Measurements from ENCODE around the gene ZFP64.

The ZFP64 gene

DNA sequence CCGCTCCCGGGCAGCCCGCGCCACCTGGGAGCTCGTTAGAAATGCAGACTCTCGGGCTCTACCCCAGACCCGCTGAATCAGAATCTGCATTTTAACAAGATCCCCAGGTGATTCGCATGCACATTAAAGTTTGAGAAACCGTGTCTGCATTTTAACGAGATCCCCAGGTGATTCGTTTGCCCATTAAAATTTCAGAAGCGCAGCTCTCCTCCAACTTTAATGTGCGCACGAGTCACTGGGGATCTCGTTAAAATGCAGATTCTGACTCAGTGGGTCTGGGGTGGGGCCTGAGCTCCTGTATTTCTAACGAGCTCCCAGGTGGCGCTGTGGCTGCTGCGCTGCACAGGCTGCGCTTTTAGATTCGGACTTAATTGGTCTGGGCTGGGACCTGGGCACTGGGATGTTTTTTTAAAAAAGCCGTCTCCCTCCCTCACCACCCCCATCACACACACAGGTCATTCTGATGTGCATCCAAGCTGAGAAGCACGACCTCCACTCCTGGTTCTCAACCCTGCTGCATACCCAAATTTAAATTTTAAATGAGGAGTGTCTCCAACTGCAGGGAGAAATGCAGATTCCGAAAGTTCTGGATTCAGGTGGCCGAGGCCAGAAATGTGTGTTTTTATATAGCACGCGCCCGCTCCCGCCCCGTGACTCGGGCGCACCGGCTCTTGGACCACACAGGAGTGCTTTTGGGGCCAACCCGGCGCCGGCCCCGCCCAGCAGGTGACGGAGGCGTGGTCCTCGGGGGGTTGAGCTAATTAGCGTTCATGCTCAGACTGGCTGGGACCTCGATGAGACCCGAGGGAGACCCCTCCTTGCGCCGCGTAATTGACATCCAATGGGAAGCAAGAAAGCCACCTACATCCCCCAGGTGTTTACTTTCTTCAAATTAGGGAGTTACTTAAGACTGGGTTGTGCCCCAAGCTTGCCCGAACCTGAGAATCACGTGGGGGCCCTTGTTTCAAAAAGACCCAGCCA is 85.8 kb downstream of the ZFP64 start (continued):
- no peak for TF ChIP-seq OVOL3 (tag by site-specific recombination; IDR thresholded peaks at IDR 0.05)
- 0 out of 2 replicates have a peak, but pooled peaks have one; percentile 13 for TF ChIP-seq ZNF843 (tag by site-specific recombination; IDR thresholded peaks at IDR 0.05)
- no peak for TF ChIP-seq ZNF132 (tag by site-specific recombination; IDR thresholded peaks at IDR 0.05; ENCODE audit: borderline replicate concordance)
- no peak for TF ChIP-seq MEIS1 (CRISPR knock-in tag; IDR thresholded peaks at IDR 0.05; ENCODE audit: borderline replicate concordance)
- no peak for TF ChIP-seq ZNF707 (tag by site-specific recombination; IDR thresholded peaks at IDR 0.05)
- TF ChIP-seq, protein P1, sequence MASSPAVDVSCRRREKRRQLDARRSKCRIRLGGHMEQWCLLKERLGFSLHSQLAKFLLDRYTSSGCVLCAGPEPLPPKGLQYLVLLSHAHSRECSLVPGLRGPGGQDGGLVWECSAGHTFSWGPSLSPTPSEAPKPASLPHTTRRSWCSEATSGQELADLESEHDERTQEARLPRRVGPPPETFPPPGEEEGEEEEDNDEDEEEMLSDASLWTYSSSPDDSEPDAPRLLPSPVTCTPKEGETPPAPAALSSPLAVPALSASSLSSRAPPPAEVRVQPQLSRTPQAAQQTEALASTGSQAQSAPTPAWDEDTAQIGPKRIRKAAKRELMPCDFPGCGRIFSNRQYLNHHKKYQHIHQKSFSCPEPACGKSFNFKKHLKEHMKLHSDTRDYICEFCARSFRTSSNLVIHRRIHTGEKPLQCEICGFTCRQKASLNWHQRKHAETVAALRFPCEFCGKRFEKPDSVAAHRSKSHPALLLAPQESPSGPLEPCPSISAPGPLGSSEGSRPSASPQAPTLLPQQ (tag by site-specific recombination; IDR thresholded peaks at IDR 0.05): no peak
- TF ChIP-seq GLI4 (tag by site-specific recombination; IDR thresholded peaks at IDR 0.05): no peak
- peak; percentile 97 for TF ChIP-seq ZNF2 (tag by site-specific recombination; IDR thresholded peaks at IDR 0.05)
- TF ChIP-seq ZNF10 (tag by site-specific recombination; IDR thresholded peaks at IDR 0.05): peak; percentile 84
- TF ChIP-seq ZNF391 (tag by site-specific recombination; IDR thresholded peaks at IDR 0.05; ENCODE audit: borderline replicate concordance, low read depth): no peak
- no peak for TF ChIP-seq ZNF248 (tag by site-specific recombination; IDR thresholded peaks at IDR 0.05)
- peak; percentile 14 for TF ChIP-seq ZNF529 (tag by site-specific recombination; IDR thresholded peaks at IDR 0.05; ENCODE audit: insufficient replicate concordance)
- TF ChIP-seq ZSCAN16 (tag by site-specific recombination; IDR thresholded peaks at IDR 0.05): no peak

DNA sequence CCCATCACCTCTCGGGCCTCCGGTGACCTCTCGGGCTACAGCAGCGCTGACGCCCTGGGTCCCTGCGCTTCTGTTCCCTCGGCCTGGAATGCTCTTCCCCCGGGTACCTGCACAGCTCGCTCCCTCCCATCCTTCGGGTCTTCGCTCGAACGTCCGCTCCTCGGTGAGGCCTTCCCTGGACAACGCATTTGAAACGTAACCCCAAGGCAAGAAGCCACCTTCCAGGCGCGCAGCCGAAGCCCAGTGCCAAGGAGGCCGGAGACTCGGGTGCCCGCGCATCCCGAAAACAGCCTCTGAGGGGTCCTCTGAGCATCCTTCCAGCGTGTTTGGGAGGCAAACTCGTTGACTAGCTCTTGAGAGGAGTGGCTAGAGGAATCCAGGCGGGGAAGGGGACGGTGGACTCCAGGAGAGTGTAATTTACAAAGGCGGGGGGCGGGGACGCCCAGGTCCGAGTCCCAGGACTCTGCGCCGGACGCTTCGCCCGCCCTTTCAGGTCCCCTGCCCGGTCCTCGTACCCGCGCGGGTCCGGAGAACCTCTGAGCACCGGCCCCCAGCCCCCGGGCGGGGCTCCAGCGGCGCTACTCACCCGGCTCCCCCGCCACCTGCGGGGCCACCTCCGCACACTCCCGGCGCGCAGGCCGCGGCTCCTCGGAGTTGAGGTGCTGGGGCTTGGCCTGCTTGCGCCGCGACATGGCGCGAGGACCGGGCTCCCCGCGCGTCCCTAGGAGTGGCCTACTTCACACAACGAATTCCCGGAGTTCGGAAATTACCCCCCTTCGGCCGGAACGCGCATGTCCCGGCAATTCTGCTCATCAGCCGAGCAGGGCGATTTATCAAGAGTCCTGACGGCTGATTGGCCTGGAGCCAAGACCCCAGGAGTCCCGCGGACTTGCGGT is 86.8 kb downstream of the ZFP64 start:
- ChIA-PET POLR2A (interaction anchor here (0.6 to 1.4 kb wide), 4 partner anchors 73 to 1123 kb away, joined by 3 to 6 read pairs (median 3); partner anchors contain the start of gene ZFP64), CTCF (interaction anchor here (0.5 to 1.7 kb wide), 10 partner anchors 14 to 1442 kb away, joined by 3 to 10 read pairs (median 4); no protein-coding TSS in a partner anchor)
- Histone ChIP-seq H3K4me1 (ENCODE audit: control insufficient read depth, insufficient read depth, low read length) (no peaks in the 10 kb centered on the region), H3K9me3 (ENCODE audit: control insufficient read depth, insufficient read depth, low read depth, low read length) (no peaks in the 10 kb centered on the region), H3K36me3 (ENCODE audit: control insufficient read depth in 2 of 2, insufficient read depth in 1 of 2, low read length in 2 of 2) (no peaks in the 10 kb centered on the region; a peak in 1 of 3 replicates), H3K4me3 (ENCODE audit: low read depth, low read length) (peak overlapping the region; percentile 53), H3K27ac (ENCODE audit: extremely low read depth, low read depth, low read length) (peak overlapping the region; percentile 93)
- TF ChIP-seq ZNF223 (tag by site-specific recombination; IDR thresholded peaks at IDR 0.05) (no peak), OSR2 (tag by site-specific recombination; IDR thresholded peaks at IDR 0.05) (0 out of 2 replicates have a peak, but pooled peaks have one; percentile 3), KLF10 (tag by site-specific recombination; IDR thresholded peaks at IDR 0.05) (peak; percentile 78), ZNF433 (tag by site-specific recombination; IDR thresholded peaks at IDR 0.05; ENCODE audit: low read depth) (no peak), ZNF184 (tag by site-specific recombination; IDR thresholded peaks at IDR 0.05) (peak; percentile 86), ZFP69B (tag by site-specific recombination; IDR thresholded peaks at IDR 0.05) (no peak)
- TF ChIP-seq, protein P2, sequence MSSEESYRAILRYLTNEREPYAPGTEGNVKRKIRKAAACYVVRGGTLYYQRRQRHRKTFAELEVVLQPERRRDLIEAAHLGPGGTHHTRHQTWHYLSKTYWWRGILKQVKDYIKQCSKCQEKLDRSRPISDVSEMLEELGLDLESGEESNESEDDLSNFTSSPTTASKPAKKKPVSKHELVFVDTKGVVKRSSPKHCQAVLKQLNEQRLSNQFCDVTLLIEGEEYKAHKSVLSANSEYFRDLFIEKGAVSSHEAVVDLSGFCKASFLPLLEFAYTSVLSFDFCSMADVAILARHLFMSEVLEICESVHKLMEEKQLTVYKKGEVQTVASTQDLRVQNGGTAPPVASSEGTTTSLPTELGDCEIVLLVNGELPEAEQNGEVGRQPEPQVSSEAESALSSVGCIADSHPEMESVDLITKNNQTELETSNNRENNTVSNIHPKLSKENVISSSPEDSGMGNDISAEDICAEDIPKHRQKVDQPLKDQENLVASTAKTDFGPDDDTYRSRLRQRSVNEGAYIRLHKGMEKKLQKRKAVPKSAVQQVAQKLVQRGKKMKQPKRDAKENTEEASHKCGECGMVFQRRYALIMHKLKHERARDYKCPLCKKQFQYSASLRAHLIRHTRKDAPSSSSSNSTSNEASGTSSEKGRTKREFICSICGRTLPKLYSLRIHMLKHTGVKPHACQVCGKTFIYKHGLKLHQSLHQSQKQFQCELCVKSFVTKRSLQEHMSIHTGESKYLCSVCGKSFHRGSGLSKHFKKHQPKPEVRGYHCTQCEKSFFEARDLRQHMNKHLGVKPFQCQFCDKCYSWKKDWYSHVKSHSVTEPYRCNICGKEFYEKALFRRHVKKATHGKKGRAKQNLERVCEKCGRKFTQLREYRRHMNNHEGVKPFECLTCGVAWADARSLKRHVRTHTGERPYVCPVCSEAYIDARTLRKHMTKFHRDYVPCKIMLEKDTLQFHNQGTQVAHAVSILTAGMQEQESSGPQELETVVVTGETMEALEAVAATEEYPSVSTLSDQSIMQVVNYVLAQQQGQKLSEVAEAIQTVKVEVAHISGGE (tag by site-specific recombination; conservative IDR thresholded peaks at IDR 0.05; ENCODE audit: low read depth): peak; percentile 26; the same call in 1 of the 2 replicates
- TF ChIP-seq, protein P3, sequence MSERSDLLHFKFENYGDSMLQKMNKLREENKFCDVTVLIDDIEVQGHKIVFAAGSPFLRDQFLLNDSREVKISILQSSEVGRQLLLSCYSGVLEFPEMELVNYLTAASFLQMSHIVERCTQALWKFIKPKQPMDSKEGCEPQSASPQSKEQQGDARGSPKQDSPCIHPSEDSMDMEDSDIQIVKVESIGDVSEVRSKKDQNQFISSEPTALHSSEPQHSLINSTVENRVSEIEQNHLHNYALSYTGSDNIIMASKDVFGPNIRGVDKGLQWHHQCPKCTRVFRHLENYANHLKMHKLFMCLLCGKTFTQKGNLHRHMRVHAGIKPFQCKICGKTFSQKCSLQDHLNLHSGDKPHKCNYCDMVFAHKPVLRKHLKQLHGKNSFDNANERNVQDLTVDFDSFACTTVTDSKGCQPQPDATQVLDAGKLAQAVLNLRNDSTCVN (tag by site-specific recombination; optimal IDR thresholded peaks at IDR 0.05): peak; percentile 92
- TF ChIP-seq, protein P4, sequence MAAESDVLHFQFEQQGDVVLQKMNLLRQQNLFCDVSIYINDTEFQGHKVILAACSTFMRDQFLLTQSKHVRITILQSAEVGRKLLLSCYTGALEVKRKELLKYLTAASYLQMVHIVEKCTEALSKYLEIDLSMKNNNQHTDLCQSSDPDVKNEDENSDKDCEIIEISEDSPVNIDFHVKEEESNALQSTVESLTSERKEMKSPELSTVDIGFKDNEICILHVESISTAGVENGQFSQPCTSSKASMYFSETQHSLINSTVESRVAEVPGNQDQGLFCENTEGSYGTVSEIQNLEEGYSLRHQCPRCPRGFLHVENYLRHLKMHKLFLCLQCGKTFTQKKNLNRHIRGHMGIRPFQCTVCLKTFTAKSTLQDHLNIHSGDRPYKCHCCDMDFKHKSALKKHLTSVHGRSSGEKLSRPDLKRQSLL (tag by site-specific recombination; IDR thresholded peaks at IDR 0.05): 0 out of 2 replicates have a peak, but pooled peaks have one; percentile 14
- TF ChIP-seq, protein P5, sequence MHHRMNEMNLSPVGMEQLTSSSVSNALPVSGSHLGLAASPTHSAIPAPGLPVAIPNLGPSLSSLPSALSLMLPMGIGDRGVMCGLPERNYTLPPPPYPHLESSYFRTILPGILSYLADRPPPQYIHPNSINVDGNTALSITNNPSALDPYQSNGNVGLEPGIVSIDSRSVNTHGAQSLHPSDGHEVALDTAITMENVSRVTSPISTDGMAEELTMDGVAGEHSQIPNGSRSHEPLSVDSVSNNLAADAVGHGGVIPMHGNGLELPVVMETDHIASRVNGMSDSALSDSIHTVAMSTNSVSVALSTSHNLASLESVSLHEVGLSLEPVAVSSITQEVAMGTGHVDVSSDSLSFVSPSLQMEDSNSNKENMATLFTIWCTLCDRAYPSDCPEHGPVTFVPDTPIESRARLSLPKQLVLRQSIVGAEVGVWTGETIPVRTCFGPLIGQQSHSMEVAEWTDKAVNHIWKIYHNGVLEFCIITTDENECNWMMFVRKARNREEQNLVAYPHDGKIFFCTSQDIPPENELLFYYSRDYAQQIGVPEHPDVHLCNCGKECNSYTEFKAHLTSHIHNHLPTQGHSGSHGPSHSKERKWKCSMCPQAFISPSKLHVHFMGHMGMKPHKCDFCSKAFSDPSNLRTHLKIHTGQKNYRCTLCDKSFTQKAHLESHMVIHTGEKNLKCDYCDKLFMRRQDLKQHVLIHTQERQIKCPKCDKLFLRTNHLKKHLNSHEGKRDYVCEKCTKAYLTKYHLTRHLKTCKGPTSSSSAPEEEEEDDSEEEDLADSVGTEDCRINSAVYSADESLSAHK (tag by site-specific recombination; IDR thresholded peaks at IDR 0.05): peak; percentile 38; the same call in 1 of the 2 replicates

All from HEK293 (cell line).